PFSK-1 (cell line): ENCODE results near the gene ESYT2.

Source experiments
- REST ChIP-seq, 2 experiments: IDR thresholded peaks; 2 replicates each; pipeline versions ENCODE4 v1.6.1 to v1.8.0; 2011 to 2012; ENCODE audit warnings: low read depth in 2 of 2, low read length in 2 of 2, control low read depth in 1 of 2, inconsistent platforms in 1 of 2, mild to moderate bottlenecking in 1 of 2, moderate library complexity in 1 of 2; ENCODE audit not compliant: insufficient read depth in 1 of 2
- TAF1 ChIP-seq: IDR thresholded peaks from 2 replicates; pipeline ENCODE4 v1.6.1; 2012; ENCODE audit warnings: low read length, control low read depth, borderline replicate concordance; ENCODE audit not compliant: insufficient read depth

- no peak for TF ChIP-seq TAF1
- TF ChIP-seq REST (IDR thresholded peaks at IDR 0.05; ENCODE audit: insufficient read depth in 1 of 2, low read depth in 2 of 2, low read length in 2 of 2): no peak
These were observed 96.1 kb downstream of the ESYT2 start for GRCh38 chr7:158733220-158733519.
